Sigmoid colon (tissue), 4 donors: Measurements from ENCODE around the gene TXLNG.

Source experiments
- CTCF ChIP-seq, 4 experiments: fragments of 450-650 bp in 3 of 4; fragments of 200-600 bp in 1 of 4; IDR thresholded peaks; one replicate each; pipeline ENCODE4 v1.5.1; 2016 to 2019; ENCODE audit warnings: antibody characterized with exemption in 4 of 4, mild to moderate bottlenecking in 3 of 4, moderate library complexity in 2 of 4
- EP300 ChIP-seq, 4 donors: sonication (generic); formaldehyde crosslinking; IDR thresholded peaks; one replicate each; pipeline ENCODE4 v1.6.1; 2017; ENCODE audit warnings: antibody characterized with exemption in 4 of 4
- POLR2A ChIP-seq, 2 donors: fragments of 450-650 bp; IDR thresholded peaks; one replicate each; pipeline ENCODE4 v1.6.1; 2016; ENCODE audit warnings: antibody characterized with exemption in 2 of 2, mild to moderate bottlenecking in 2 of 2, moderate library complexity in 2 of 2

- no peak for TF ChIP-seq POLR2A (IDR thresholded peaks at IDR 0.05)
- TF ChIP-seq CTCF (IDR thresholded peaks at IDR 0.05): no peak
- TF ChIP-seq EP300 (IDR thresholded peaks at IDR 0.05): no peak
Observed at GRCh38 chrX:16814597-16814996, 28.3 kb downstream of the TXLNG start.
